Peyer's patch (tissue), 4 donors: ENCODE data around the gene KLHDC2. TPM values are rescaled to one million over a fixed set of nuclear protein-coding genes. Genes with fewer than 3 reads are reported as not detected.
"Not testable (repeated sequence)": the region's sequence is repeated elsewhere in the genome, so short reads cannot be mapped to it uniquely, and the experiment has no call there.

ENCODE experiments used
- DNase-seq, 3 donors: peaks; one replicate each; pipeline ENCODE4 v3.0.0-alpha.2; 2017 to 2019
- H3K27ac ChIP-seq, 4 donors: fragments of 200-600 bp; sonication (generic); one replicate each; pipeline ENCODE4 v1.5.1; 2016 to 2019
- H3K27me3 ChIP-seq, 2 donors: fragments of 200-600 bp; sonication (generic); one replicate each; pipeline ENCODE4 v1.5.1; 2019
- H3K36me3 ChIP-seq, 3 donors: fragments of 200-600 bp; sonication (generic); one replicate each; pipeline ENCODE4 v1.5.1; 2016 to 2019
- H3K4me1 ChIP-seq, 4 donors: fragments of 200-600 bp; sonication (generic); one replicate each; pipeline ENCODE4 v1.5.1; 2016 to 2019
- H3K4me3 ChIP-seq, 4 donors: fragments of 200-600 bp; sonication (generic); 1 replicate in 3 of 4; 2 replicates in 1 of 4; pipeline ENCODE4 v1.5.1; 2016 to 2019; ENCODE audit warnings: mild to moderate bottlenecking in 1 of 4
- H3K9me3 ChIP-seq, 4 donors: fragments of 200-600 bp; sonication (generic); one replicate each; pipeline ENCODE4 v1.5.1; 2016 to 2019; ENCODE audit warnings: mild to moderate bottlenecking in 1 of 4
- POLR2A ChIP-seq, 2 donors: fragments of 450-650 bp; IDR thresholded peaks; one replicate each; pipeline ENCODE4 v1.5.1; 2017; ENCODE audit warnings: antibody characterized with exemption in 2 of 2, mild to moderate bottlenecking in 2 of 2, moderate library complexity in 2 of 2
- total RNA-seq, 4 donors: library from RNA; depleted of rRNA; stranded (reverse); fragments of >200 nt; gene quantifications; one replicate each; pipeline ENCODE4 v1.1.0, GENCODE V29; 2016
- TF ChIP-seq, protein P1 (sequence below), 6 experiments: fragments of 450-650 bp in 4 of 6; fragments of 200-600 bp in 2 of 6; sonication (generic) in 1 of 6; IDR thresholded peaks; one replicate each; pipeline ENCODE4 v1.5.1; 2017 to 2019; ENCODE audit warnings: antibody characterized with exemption in 6 of 6, mild to moderate bottlenecking in 3 of 6, moderate library complexity in 1 of 6

Gene KLHDC2
- total RNA-seq, 4 donors from 2014 or later: 73.4 to 135 (median 107) TPM

GRCh38 chr14:49745191-49745590 lies 22.8 kb upstream of the KLHDC2 start:
- no peaks in the 10 kb centered on the region for H3K4me1 ChIP-seq
- no peaks in the 10 kb centered on the region for H3K9me3 ChIP-seq
- H3K36me3 ChIP-seq: peaks cover 0 to 16% (median 0%) of the 10 kb centered on the region in 3 donors
- no peaks in the 10 kb centered on the region for H3K27me3 ChIP-seq
- TF ChIP-seq, protein P1, sequence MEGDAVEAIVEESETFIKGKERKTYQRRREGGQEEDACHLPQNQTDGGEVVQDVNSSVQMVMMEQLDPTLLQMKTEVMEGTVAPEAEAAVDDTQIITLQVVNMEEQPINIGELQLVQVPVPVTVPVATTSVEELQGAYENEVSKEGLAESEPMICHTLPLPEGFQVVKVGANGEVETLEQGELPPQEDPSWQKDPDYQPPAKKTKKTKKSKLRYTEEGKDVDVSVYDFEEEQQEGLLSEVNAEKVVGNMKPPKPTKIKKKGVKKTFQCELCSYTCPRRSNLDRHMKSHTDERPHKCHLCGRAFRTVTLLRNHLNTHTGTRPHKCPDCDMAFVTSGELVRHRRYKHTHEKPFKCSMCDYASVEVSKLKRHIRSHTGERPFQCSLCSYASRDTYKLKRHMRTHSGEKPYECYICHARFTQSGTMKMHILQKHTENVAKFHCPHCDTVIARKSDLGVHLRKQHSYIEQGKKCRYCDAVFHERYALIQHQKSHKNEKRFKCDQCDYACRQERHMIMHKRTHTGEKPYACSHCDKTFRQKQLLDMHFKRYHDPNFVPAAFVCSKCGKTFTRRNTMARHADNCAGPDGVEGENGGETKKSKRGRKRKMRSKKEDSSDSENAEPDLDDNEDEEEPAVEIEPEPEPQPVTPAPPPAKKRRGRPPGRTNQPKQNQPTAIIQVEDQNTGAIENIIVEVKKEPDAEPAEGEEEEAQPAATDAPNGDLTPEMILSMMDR (IDR thresholded peaks at IDR 0.05): no peak
- H3K27ac ChIP-seq: no peak overlapping the region
- DNase-seq: no peak
- no peak overlapping the region for H3K4me3 ChIP-seq

- not testable (repeated sequence) for H3K4me1 ChIP-seq, H3K4me3 ChIP-seq, H3K36me3 ChIP-seq, H3K27me3 ChIP-seq, H3K9me3 ChIP-seq, H3K27ac ChIP-seq, DNase-seq
Measured at GRCh38 chr14:49746476-49746875, 21.5 kb upstream of the KLHDC2 start.

DNA sequence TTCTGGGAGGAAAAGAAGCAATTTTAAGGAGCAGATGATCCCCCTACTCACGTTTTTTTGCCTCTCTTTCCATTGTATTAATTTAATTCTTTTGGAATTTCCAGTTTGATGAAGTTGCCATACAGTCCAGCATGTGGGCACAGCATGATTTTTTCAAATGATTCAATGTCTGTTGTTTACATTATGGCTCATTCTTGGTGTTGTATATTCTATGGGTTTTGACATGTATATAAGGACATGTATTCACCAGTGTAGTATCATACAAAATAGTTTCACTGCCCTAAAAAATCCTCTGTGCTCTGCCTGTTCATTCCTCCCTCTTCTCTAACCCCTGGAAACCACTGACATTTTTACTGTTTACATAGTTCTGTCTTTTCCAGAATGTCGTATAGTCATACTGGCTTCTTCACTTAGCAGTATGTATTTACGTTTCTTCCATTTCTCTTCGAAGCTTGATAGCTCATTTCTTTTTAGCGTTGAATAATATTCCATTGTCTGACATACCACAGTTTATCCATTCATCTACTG lies 13.3 kb upstream of the KLHDC2 start:
- no peaks in the 10 kb centered on the region for H3K9me3 ChIP-seq
- H3K27ac ChIP-seq: no peak overlapping the region
- no peak for DNase-seq
- no peaks in the 10 kb centered on the region for H3K36me3 ChIP-seq
- no peaks in the 10 kb centered on the region for H3K27me3 ChIP-seq
- no peaks in the 10 kb centered on the region for H3K4me1 ChIP-seq
- H3K4me3 ChIP-seq: no peak overlapping the region
- TF ChIP-seq, protein P1 (IDR thresholded peaks at IDR 0.05): no peak
- no peak for TF ChIP-seq POLR2A (IDR thresholded peaks at IDR 0.05)

- Histone ChIP-seq H3K36me3 (no peaks in the 10 kb centered on the region), H3K27ac (no peak overlapping the region), H3K4me1 (no peaks in the 10 kb centered on the region), H3K27me3 (no peaks in the 10 kb centered on the region), H3K9me3 (no peaks in the 10 kb centered on the region), H3K4me3 (no peak overlapping the region)
- no peak for DNase-seq
- no peak for TF ChIP-seq POLR2A (IDR thresholded peaks at IDR 0.05)
- TF ChIP-seq, protein P1 (IDR thresholded peaks at IDR 0.05): no peak
Measured at GRCh38 chr14:49755378-49755777, 12.6 kb upstream of the KLHDC2 start.

DNA sequence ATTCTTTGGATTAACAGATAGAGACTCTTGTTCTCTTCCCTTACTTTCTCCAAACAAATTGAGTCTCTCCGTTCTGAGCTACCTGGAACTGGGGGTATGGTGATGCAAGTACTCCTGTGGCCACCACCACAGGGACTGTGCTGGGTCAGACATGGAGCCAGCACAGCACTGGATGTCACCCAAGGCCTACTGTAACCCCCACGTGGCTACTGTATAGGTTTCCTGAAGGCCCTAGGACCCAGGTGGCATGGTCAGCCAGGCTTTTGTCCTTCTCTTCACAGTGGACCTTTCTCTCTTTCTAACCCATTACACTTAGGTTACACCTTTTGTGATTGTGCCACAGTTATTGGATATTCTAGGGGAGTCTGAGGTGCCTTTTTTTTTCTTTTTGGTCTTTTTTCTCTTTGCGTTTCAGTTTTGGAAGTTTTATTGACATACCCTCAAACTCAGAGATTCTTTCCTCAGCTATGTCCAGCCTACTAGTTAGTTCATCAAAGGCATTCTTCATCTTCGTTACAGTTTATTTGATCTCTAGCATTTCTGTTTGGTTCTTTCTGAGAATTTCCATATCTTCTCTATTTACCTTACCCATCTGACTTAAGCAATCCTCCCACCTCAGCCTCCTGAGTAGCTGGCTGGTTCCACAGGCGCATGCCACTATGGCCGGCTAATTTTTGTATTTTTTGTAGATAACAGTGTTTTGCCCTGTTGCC lies 6.0 kb upstream of the KLHDC2 start:
- Histone ChIP-seq H3K27me3 (no peaks in the 10 kb centered on the region), H3K9me3 (no peaks in the 10 kb centered on the region), H3K4me3 (no peak overlapping the region), H3K36me3 (no peaks in the 10 kb centered on the region), H3K27ac (no peak overlapping the region), H3K4me1 (no peaks in the 10 kb centered on the region)
- TF ChIP-seq, protein P1 (IDR thresholded peaks at IDR 0.05): no peak
- TF ChIP-seq POLR2A (IDR thresholded peaks at IDR 0.05): no peak
- no peak for DNase-seq

DNA sequence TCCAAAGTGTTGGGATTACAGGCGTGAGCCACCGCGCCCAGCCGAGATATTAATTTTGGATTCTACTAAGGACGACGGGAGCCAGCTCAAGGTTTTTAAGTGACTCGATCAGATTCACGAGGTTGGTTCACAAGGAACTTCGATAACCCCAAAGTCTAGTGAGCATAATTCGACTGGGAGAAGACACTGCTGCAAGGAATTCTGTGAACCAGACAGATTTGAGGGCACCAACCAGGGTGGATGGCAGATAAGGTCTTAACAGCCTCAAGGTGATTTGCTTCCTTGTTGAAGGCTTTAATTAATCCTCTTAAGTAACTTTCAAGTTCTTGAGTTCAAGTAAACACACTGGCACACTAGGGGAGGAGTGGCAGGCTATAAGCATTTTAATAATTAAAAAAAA lies 1.1 kb upstream of the KLHDC2 start:
- DNase-seq: no peak
- H3K9me3 ChIP-seq: no peaks in the 10 kb centered on the region

More for the DNA sequence above, 1.1 kb upstream of the KLHDC2 start:
- Histone ChIP-seq H3K27ac (peak overlapping the region; percentile 96 to 98 (median 98)), H3K27me3 (no peaks in the 10 kb centered on the region), H3K36me3 (no peaks in the 10 kb centered on the region), H3K4me3 (peak overlapping the region; percentile 72 to 100 (median 92)), H3K4me1 (peaks cover 0 to 25% (median 12%) of the 10 kb centered on the region in 4 donors)
- no peak for TF ChIP-seq POLR2A (IDR thresholded peaks at IDR 0.05)
- TF ChIP-seq, protein P1 (IDR thresholded peaks at IDR 0.05): no peak
